GM10266 (cell line): ENCODE data around the gene PKP2.

Source experiments
- DNase-seq: peaks from one replicate; pipeline ENCODE4 v3.0.0; 2012; ENCODE audit errors: extremely low spot score
- TF ChIP-seq, protein P1 (sequence below): IDR thresholded peaks from 2 replicates; pipeline ENCODE4 v1.5.1; 2012; ENCODE audit warnings: mild to moderate bottlenecking, low read depth; ENCODE audit not compliant: control insufficient read depth, insufficient read depth; ENCODE audit errors: missing control alignments

PKP2 gene

GRCh38 chr12:32896432-32897280, at the start of gene PKP2:
TSS of gene PKP2 (minus strand) at chr12:32896777. CDS start at chr12:32896731, 46 bp downstream.
- peak; percentile 81 for DNase-seq
- TF ChIP-seq, protein P1, sequence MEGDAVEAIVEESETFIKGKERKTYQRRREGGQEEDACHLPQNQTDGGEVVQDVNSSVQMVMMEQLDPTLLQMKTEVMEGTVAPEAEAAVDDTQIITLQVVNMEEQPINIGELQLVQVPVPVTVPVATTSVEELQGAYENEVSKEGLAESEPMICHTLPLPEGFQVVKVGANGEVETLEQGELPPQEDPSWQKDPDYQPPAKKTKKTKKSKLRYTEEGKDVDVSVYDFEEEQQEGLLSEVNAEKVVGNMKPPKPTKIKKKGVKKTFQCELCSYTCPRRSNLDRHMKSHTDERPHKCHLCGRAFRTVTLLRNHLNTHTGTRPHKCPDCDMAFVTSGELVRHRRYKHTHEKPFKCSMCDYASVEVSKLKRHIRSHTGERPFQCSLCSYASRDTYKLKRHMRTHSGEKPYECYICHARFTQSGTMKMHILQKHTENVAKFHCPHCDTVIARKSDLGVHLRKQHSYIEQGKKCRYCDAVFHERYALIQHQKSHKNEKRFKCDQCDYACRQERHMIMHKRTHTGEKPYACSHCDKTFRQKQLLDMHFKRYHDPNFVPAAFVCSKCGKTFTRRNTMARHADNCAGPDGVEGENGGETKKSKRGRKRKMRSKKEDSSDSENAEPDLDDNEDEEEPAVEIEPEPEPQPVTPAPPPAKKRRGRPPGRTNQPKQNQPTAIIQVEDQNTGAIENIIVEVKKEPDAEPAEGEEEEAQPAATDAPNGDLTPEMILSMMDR: no peak

GRCh38 chr12:32944195-32944594, 47.6 kb upstream of the PKP2 start:
- DNase-seq: no peak
- TF ChIP-seq, protein P1: no peak

GRCh38 chr12:32939801-32940200, 43.2 kb upstream of the PKP2 start:
- TF ChIP-seq, protein P1: no peak
- DNase-seq: no peak

DNA sequence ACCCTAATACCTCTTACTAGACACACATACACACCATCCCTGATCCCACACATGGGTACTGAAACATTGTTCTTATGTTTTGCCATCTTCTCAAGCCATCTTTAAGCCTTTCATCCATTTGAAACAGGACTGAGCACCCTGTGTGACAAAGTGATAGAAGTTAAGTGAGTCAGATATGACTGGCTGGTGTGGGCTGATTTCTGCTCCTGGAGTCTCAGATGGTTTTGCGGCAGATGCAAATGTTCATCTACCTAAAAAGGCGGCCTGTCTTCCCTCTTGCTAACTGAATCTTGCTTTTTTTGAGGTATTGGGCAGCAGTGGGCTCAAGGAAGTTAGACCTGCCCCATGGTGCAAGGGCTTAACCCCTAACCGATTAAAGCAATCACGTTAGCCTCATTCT, 30.4 kb upstream of the PKP2 start:
- DNase-seq: no peak
- TF ChIP-seq, protein P1: no peak

DNA sequence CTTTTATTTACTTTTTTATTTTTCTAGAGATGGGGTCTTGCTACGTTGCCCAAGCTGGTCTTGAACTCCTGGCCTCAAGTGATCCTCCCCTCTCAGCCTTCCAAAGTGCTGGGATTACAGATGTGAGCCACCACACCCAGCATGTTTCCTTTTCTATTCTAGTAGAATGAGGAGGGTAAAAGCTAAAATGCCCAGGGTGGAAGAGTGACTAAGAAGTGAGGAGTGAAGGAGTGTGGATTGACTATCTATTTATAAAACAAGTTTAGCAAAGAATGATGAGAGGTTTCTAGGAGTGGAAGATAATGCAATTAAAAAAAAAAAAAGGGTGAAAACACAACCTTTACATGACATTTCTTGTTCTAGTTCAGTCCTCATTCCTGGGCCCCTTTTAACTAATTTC, 29.8 kb upstream of the PKP2 start:
- no peak for DNase-seq
- TF ChIP-seq, protein P1: no peak

- no peak for DNase-seq
- TF ChIP-seq, protein P1: no peak
Measured at GRCh38 chr12:32922546-32923297, 26.1 kb upstream of the PKP2 start.

GRCh38 chr12:32921397-32921796, 24.8 kb upstream of the PKP2 start:
- DNase-seq: no peak
- TF ChIP-seq, protein P1: no peak
